GM12873 (cell line): ENCODE measurements around the gene SLC23A3.

Experiments used
- TF ChIP-seq, protein P1 (sequence below): IDR thresholded peaks from 2 replicates; pipeline ENCODE4 v1.5.1; 2012; ENCODE audit warnings: low read depth, mild to moderate bottlenecking, moderate library complexity, low read length, control low read depth; ENCODE audit not compliant: insufficient read depth; ENCODE audit errors: missing control alignments

The SLC23A3 gene, protein sequence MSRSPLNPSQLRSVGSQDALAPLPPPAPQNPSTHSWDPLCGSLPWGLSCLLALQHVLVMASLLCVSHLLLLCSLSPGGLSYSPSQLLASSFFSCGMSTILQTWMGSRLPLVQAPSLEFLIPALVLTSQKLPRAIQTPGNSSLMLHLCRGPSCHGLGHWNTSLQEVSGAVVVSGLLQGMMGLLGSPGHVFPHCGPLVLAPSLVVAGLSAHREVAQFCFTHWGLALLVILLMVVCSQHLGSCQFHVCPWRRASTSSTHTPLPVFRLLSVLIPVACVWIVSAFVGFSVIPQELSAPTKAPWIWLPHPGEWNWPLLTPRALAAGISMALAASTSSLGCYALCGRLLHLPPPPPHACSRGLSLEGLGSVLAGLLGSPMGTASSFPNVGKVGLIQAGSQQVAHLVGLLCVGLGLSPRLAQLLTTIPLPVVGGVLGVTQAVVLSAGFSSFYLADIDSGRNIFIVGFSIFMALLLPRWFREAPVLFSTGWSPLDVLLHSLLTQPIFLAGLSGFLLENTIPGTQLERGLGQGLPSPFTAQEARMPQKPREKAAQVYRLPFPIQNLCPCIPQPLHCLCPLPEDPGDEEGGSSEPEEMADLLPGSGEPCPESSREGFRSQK

DNA sequence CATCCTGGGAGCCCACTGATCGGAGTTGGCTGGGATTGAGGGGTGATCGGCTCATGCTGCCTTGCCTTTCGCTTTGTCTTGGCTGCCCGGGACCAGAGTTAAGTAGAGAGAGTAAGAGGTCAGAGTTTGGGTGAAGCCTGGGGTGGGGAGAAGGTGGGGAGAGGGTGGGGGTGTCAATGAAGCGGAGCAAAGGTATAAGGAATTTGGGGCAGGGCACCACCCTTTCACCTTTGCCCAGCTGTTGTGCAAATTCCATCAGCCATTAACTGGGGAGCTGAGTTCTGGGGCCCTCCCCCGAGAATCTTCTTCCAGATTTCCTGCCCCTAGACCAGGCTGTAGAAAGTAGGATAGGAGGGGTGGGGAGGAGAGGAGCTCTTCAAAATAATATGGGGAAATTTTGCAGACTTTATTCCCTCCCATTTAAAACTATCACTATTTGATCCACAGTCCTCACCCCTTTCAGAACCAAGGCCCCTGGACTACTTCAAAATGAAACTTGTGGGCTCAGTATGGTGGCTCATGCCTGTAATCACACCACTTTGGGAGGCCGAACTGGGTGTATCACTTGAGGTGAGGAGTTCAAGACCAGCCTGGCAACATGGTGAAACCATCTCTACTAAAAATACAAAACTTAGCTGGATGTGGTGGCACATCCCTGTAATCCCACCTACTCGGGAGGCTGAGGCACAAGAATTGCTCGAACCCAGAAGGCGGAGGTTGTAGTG lies at the start of gene SLC23A3:
Gene SLC23A3 (minus strand): TSS at position 100 of the 725 bp plus-strand sequence. CDS start 45 bp downstream, at position 55.
- TF ChIP-seq, protein P1, sequence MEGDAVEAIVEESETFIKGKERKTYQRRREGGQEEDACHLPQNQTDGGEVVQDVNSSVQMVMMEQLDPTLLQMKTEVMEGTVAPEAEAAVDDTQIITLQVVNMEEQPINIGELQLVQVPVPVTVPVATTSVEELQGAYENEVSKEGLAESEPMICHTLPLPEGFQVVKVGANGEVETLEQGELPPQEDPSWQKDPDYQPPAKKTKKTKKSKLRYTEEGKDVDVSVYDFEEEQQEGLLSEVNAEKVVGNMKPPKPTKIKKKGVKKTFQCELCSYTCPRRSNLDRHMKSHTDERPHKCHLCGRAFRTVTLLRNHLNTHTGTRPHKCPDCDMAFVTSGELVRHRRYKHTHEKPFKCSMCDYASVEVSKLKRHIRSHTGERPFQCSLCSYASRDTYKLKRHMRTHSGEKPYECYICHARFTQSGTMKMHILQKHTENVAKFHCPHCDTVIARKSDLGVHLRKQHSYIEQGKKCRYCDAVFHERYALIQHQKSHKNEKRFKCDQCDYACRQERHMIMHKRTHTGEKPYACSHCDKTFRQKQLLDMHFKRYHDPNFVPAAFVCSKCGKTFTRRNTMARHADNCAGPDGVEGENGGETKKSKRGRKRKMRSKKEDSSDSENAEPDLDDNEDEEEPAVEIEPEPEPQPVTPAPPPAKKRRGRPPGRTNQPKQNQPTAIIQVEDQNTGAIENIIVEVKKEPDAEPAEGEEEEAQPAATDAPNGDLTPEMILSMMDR, result no peak

DNA sequence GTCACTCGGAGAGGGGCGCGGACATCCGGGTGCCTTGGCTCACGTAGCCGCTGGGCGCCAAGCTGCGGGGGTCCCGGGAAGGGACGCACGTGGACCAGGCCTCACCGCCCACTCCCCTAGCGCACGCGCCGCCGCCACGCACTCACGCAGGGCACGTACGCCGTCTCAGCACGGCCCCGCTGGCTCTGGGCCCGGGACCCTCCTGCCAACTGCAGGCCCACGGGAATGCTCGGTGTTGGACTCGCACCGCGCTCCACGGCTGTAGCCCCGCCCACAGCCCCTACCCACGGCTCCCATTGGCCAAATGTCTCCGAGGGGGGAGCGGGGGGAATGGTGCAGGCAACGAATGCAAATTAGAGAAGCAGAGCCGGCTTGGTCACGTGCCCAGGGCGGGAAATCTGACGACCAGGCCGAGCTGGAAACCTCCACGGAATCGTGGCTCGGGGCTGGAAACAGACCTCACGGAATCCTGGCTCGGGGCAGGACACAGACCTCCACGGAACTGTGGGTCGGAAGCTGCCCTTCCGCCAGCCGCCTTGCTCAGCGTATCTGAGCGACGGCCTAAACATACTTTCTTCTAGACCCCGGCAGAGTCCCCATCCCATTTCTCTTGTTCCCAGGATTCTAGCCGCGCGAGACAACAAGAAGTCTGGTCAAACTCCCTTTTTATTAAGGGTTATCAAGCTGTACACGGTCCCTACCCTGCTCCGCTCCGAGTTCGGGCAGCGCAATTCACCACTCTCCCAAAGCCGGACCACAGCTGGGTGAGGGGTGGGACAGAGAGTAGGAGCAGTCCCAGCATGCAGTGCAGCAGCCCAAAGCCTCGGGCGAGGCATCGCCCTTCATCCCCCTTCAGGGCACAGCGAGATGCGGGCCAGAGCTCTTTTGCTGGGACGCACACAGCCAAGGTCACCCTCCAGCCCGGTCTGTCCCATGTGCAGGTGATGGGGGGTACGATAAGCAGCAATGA lies 49.2 kb upstream of the SLC23A3 start, which contains the start of gene ABCB6:
Gene ABCB6 (minus strand): TSS at position 227 of the 970 bp plus-strand sequence. CDS start 285 bp downstream, outside the sequence.
- TF ChIP-seq, protein P1, result no peak

DNA sequence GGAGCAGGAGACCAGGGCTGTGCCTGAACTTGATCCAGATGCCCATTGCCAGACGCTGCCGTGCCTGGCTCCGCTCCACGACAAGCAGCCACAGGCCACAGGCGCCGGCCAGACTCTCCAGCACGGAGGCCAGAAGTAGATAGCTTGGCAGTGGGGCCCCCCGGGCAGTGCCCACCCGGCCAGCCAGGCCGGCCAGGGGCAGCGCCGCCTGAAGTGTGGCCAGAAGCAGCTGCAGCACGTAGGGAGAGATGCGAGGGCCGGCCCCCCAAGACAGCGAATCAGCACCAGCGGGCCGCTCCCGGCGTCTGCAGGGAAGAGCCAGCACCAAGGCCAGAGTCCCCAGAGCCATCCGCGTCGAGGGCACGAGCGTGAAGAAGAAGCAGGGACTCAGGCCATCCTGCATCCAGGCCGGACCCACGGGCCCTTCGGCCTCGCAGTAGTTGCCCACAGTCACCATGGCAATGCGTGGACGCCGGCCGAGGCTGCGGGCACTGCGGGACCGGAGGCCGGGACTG lies 48.4 kb upstream of the SLC23A3 start:
- TF ChIP-seq, protein P1, result no peak

DNA sequence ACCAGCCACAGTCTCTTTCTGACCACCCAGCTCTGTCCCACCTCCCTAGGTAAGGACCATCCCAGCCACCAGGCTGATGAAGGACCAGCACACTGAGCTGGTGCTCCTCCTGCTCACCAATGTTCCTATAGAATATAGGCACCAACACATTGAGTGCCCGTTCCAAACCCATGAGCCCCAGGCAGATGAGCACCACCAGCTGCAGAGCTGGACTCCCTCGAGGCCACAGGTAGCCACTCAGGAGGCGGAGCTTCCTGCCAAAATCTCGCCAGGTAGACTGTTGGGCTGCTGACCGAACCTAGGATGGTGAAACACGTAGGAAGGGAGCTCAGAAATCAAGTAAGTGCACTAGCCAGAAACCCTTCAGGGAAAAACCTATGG lies 46.7 kb upstream of the SLC23A3 start:
- TF ChIP-seq, protein P1, result no peak

DNA sequence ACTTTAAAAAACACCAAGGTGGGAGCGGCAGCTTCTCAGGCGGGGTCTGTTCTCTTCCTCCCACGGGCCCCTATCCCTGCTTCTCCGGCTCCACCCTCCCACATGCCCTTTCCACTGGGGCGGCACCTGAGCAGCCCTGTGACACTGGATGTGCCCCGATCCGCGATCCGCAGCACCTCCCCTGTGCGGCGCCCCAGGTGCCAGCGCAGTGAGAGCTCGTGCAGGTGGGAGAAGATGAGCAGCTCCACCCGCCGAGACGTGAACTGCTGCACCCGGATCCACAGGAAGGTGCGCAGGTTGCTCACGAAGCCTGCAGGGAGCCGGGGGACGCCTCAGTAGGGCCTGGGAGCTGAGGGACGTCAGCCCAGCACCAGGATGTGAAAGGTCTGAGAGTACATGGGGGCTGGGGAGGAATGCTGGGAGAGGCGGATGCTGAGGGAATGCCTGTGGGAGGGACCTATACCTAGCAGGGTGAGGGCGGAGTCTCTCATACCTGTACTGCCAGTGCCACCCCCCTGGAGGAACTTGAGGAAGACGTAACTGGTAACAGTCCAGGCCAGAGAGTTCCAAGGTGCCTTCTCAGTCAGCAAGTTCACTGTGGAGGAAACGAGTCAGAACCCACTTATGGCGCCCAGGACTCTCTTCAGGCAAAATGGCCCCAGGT lies 46.2 kb upstream of the SLC23A3 start:
- TF ChIP-seq, protein P1, result no peak

DNA sequence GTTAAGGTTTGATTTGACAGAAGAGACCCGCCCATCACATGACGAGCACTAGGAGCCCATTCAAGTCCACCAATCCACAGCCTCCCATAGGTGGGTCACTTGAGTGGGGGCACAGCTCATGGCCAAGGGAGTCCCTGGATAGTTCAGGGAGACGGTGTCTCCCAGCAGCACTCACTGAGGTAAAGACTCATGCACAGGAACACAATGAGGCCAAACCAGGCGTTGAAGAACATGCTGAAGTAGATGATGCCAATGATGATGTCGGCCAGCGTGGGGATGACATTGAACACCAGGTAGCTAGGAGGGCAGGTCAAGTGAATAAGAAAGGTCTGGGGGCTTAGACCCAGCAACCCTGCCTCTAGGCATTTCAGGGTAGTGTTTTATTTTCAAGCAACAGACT lies 45.0 kb upstream of the SLC23A3 start:
- TF ChIP-seq, protein P1, result no peak
